CD4-positive, alpha-beta T cell treated with Interferon alpha-2 for 1 hour (primary cell): Measurements from ENCODE around the gene ADSS1.

ENCODE experiments used
- DNase-seq, 2 donors: peaks; one replicate each; pipeline ENCODE4 v3.0.0-alpha.2; 2020 to 2022

The ADSS1 gene

DNA sequence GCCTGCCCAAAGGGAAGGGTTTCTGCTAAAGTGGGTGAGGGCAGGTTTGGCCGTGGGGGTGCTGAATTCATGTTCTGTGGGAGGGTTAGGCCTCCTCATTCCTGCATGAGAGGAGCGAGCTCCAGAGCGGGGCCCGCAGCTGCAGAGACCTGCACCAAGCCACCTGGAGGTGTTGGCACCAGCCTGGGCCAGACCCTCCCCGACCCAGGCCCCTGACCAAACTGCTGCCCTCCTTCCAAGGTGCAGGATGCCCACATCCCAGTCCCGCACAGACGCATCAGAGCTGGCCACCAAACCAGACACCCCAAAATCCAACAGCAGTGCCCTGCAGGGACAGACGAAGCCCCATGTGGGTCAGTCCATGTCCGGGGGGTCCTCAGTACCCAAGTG, 10.6 kb downstream of the ADSS1 start:
- no peak for DNase-seq

DNA sequence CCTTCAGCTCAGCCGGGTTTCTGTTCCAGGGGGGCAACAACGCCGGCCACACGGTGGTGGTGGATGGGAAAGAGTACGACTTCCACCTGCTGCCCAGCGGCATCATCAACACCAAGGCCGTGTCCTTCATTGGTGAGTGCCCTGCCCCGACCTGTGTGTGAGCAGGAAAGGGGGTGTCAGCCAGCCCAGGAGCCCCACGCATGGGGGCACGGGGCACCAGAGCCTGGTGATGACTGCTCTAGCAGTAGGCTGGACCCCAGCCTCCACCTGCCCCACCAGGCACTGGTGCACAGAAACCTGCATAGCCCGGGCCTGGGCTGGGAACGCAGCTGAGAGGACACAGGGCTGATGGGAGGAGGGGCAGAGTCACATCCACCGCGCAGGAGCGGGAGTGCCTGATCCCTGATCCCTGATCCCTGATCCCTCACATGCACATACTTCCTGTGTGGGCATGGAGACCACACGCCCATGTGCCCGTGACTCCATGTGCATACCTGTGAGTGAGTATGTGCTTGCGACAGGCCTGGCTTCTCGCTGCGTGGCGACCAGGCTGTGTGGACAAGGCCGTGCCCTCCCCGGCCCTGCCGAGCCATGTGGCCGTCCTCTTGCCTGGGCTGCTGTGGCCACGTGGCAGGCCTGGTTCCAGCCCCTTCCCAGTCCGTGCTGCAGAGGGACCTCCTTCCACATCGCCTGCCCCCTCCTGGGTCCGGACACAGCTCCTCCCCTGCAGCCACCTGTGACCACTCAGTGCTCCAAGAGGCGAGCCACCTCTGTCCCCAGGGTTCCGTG, 11.2 kb downstream of the ADSS1 start:
- no peak for DNase-seq

DNA sequence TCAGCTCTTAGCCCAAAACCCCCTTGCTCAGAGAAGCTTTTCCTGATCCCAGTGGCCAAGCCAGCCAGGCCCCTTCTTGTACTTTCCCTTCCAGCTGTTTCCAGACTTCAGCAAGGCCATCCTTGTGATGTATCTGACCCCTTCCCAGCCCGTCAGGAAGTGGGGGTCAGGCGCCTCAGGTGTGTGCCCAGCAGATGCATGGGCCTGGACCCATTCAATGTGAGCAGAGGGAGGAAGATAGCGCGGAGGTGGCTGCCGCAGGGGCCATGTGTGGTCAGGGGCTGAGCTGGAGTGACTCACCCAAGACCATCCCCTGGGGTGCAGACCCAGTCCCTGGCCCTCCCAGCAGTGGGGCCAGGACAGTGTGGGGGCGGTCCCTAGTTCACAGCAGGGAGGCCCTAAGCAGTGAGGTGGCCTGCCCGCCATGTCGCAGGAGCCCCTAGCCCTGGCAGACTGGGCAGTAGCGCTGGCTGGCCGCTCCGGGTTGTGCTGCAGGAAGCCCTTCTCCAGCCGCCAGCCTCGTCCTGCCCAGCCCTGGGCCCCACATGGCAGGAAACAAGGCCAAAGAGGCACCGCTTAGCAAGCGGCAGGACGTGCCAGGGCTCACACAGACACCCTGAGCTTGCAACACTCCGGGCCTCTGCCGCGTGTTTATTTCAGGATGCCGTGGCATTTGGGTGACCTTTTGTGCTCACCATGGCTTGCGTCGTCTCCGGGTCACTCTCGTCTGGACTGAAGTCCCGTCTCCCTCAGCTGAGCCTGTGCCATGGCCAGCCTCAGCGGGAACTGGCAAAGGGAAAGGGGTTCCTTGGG, 12.0 kb downstream of the ADSS1 start:
- DNase-seq = peak in 1 of 2 donors; percentile 20

DNA sequence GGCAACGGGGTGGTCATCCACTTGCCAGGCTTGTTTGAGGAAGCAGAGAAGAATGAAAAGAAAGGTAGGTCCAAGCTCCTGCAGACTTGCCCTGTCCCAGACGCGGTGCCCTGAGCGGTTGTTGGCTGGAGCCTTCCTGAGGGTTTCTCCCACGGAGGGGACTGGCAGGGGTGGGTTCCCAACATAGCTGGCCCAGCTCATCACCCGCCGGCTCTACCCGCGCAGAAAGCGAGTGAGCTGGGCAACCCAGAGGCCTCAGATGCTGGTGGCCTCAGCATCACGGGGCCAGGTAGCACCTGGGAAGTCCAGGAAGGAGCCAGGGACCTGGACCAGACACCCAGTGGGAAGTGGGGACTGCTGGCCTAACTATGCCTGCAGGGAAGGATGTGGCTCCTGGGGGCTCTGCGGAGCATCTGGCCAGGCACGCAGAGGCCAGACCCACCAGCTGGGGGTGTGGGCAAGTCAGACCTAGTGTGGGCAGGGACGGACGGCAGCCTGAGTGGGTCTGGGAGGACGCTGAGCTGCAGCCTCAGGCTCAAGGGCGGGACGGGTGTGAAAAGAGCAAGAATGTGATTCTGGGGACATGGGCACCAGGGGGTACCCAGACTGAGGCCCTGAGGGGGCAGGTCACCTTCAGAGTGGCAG, 14.5 kb downstream of the ADSS1 start:
- DNase-seq = no peak

DNA sequence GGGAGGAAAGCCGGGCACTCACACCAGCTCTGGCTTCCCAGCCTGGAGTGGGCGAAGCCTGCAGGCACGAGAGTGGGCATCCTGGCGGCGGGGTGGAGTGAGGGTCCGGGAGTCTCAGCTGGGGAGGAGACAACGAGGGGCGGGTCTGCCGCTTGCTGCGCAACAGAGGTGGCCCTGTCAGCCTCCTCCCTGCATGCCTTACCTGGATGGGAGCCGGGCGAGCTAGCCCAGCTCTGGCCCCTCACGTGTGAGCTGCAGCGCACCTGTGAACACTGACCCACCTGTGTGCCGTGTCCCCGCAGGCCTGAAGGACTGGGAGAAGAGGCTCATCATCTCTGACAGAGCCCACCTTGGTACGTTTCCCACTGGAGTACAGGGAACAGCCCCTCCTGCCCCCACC, 15.0 kb downstream of the ADSS1 start:
- DNase-seq = no peak

DNA sequence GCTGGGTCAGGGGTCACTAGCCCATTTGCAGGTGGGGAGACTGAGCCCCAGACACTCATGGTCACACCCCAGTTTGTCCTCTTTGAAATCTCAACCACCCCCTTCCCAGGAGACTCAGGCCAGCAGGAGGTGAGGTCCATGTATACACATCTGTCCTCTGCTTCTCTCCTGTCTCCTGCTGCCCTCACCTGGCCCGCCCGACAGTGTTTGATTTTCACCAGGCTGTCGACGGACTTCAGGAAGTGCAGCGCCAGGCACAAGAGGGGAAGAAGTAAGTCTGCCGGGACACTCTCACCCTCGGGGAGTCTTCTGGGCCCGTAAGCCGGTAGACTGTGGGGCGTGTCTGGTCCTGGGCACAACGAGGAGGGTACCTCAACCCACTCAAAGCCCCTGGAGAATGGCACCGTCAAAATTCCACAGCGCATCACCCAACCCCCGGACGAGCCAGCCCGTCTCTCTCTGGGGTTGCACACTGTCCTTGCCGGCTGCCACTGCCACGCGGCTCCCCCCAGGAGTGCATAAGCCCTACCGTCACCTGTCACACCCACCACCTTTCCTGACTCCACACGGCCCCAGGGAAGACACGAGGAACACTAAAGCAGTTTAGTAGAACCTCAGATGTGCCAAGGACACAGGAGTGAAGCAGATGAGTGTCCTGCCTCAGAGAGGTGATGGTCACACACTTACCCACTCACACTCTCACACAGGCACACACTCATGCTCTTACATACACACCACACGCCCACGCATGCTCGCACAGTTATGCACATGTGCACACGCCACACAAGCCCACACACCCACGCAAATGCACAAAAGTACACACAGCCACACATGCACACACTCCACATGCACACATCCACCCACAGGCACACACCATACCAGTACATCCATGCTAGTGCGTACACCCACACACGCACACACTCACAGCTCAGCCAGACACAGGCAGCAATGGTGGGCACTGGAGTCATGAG, 15.8 kb downstream of the ADSS1 start:
- DNase-seq = no peak

DNA sequence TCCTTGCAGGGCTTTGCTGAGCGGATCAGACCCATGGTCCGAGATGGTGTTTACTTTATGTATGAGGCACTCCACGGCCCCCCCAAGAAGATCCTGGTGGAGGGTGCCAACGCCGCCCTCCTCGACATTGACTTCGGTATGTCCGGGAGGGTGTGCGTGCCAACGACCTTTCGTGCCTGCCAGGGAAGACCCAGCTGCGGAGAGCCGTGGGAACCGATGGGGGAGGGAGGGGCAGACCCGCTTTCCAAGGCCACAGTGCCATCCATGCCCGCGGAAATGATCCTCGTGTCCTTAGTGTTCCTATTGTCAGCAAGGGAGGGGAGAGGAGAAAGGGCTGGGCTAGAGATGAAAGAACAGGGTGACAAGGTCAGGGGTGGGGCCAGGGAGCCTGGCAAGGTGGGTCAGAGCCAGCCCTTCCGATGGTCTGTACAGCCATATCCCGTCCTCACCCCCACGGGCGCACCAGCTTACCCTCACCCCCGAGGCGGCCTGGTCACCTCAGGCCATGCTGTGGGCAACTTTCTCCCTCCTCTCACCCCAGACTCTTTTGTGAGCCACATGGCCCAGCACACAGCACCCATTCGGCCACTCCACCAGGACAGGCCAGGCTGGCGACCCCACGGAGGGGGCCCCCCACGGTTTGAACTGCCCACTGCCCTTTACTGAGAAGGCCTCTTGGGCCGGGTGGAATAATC, 17.2 kb downstream of the ADSS1 start:
- DNase-seq = no peak

DNA sequence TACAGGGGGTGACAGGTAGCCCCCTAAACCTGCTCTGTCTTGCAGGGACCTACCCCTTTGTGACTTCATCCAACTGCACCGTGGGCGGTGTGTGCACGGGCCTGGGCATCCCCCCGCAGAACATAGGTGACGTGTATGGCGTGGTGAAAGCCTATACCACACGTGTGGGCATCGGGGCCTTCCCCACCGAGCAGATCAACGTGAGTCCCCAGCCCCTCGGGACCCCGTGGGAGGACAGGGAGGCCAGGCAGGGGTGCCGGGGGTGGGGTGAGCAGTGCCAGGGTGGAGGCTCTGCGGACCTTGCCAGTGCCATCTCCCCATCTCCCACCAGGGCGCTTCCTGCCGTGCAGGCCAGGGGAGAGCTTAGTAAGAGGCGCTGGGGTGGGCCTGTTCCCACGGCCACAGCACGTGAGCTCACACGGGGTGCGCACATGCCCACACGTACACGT, 17.8 kb downstream of the ADSS1 start:
- no peak for DNase-seq

DNA sequence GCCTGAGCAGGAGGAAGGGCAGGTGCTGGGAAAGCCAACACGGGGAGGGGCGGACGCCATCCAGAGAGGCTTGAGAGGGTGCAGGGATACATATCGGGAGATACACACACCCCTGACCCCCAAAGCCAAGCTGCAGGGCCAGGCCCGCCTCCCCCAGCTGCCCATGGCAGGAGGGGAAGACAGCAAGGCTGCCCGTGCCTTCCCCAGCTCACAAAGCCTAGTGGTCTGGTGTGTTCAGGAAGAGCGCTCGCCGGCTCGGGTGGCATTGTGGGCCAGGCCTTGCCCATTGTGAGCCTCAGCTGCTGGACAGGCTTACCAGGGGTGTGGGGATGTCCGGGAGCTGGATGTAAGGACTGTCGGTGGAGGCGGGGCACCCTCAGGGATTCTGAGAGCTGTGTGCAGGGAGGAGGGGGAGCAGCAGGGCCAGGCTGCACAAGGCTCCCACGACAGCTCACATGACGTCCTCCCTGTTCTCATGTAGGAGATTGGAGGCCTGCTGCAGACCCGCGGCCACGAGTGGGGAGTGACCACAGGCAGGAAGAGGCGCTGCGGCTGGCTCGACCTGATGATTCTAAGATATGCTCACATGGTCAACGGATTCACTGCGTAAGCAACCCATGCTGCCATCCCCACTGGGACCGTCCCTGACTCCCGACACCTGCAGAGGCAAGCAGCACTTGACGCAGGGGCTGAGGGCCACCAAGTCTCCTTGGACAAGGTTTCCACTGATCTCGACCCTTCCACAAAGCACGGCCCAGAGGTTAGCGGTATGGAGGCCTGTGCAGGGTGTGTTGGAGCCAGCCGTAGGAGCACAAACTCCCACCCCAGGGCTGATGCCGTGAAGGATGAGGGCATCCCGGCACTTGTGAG, 18.8 kb downstream of the ADSS1 start:
- DNase-seq = no peak

DNA sequence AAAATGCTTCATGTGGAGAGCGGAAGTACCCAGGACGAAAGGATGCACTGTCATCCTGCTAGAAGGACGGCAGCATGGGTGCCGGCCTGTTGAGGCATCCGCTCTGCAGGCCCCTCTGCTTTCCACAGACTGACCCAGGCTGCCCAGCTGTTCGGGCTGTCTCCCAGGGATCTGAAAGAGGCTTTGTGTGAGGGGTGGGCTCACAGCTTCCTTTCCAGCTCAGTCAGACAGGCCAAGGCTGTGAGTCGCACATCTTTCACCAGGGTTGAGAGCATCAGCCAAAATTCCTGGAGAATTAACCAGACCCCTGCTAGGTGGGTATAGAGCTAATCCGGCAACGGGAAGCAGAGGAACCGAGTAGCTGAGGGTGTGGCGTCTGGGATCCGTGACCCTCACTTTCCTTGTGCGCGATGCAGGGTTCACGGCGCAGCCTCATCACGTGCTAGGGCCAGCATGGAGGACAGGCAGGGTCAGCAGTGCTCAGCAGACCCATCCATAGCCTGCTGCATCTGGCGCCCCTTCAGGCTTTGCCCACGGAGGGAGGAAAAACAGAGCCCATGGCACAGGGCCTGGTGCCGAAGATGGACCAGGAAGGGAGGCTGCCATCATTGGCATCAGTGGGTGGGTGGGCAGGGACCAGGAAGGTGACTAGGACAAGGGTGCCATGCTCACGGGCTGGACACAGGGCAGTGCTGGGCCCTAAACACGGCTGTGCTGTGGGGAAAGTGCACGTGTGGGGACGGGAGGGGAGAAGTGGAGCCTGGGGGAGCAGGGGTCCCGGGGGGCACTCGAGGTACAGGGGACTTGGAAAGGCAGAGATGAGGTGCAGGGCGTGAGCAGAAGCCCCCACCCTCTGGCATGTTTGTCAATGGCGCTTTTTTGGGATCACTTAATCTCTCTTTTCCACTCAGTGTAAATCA, 19.7 kb downstream of the ADSS1 start:
- DNase-seq = no peak

DNA sequence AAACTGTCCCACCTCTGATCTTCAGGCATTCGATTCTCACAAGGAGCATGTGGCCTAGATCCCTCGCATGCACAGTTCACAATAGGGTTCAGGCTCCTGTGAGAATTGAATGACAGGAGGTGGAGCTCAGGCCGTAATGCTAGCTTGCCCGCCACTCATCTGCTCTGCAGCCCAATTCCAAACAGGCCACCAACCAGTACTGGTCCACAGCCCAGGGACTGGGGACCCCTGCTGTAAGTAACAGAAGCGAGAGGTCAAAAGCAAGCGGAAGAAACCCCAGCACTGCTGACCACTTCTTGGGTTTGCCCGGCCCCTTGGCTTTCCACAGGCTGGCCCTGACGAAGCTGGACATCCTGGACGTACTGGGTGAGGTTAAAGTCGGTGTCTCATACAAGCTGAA, 20.5 kb downstream of the ADSS1 start:
- DNase-seq = no peak

DNA sequence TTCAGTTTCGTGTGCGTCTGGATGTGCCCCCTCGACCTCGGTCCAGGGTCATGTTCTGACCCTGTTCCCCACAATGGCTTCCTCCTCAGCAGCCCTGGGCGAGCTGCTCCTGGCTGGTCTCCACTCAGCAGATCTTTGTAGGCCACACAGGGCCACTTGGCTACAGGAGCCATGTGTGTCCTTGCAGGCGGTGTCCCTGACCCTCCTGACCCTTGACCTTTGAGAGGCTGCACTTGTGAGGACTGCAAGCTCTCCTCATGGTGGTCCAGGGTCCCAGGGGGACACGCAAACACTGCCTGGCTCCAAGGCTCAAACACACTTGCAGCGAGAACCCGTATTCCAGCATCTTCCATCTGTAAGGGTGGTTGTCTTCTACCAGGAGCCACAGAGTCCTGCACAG, 21.4 kb downstream of the ADSS1 start:
- no peak for DNase-seq

DNA sequence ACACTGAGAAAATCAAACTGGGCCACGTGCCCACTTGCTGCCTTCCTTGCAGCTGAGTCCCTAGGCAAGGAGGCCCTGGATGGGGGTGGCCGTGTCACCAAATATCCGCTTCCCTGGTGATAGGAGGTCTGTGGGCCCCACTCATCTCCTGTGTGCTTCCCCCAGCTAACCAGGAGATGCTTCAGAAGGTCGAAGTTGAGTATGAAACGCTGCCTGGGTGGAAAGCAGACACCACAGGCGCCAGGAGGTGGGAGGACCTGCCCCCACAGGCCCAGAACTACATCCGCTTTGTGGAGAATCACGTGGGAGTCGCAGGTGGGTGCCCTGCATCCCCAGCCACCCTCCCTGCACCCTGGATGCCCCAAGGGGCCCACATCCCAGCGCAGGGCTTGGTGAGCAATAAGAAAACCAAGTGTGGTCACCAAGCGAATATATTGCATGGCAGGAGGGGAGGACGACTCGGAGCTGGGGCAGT, 22.1 kb downstream of the ADSS1 start:
- DNase-seq = no peak

DNA sequence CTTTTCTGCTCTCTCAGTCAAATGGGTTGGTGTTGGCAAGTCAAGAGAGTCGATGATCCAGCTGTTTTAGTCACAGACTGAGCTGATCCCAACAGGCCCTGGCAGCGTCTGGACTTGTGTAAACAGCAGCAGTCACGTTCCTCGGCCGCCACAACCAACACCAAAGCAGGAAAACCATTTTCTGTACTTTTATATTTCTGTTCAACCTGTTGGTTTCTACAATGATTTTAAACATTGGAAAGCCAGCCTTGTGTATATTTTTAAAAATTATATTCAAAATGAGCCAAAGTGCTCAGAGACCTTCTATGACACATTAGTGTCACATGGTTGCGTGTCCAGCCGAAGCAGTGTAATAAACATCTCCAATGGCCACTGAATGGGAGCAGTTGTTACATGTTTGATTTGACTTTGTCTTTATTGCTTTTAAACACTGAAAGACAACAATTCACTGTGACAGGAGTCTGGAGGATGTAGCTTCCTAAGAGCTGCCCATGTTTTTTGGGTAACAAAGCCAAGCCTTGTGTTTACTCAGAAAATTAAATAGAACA, 23.0 kb downstream of the ADSS1 start:
- no peak for DNase-seq

DNA sequence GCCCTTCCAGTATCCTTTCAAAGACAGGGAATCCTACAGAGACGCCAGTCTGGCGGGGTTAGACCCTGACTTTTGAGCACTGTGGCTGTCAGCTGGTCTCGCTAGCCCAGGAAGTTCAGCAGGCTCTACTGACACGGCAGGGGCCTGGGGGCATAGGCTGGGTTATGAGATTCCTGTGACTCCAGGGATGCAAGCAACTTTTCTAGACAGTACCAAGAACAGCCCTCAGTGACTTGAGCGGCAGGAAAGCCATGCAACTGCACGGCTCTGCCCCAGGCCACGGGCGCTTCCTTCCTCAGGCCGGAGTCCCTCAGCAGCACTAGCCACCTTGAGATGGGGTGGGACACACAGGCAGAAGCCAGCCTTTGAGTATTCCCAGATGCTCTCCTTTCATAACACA, 23.8 kb downstream of the ADSS1 start:
- DNase-seq = no peak

DNA sequence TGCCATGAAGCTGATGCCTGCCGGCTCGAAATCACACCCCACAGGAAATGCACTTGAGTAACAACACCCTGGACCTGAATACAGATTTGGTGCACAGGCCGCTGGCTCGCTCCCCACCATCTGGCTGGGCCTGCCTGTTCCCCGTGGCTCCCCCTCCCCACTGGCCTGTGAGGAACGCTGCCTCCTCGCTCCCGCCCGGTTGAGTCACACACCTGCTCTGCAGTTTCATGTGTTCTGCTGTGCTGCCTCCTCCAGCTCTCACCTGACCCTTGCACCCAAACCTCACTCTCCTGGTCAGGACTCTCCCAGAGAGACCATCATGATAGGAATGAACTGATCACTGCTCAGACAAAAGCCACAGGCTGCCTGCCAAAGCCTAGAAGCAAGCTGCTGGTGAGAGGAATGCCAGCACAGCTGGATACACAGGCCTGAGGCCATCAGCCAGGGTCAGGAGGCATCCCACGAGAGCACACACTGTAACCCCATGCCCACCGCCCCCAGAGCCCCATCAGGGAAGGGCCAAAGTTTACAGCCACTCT, 25.2 kb downstream of the ADSS1 start:
- DNase-seq = no peak

DNA sequence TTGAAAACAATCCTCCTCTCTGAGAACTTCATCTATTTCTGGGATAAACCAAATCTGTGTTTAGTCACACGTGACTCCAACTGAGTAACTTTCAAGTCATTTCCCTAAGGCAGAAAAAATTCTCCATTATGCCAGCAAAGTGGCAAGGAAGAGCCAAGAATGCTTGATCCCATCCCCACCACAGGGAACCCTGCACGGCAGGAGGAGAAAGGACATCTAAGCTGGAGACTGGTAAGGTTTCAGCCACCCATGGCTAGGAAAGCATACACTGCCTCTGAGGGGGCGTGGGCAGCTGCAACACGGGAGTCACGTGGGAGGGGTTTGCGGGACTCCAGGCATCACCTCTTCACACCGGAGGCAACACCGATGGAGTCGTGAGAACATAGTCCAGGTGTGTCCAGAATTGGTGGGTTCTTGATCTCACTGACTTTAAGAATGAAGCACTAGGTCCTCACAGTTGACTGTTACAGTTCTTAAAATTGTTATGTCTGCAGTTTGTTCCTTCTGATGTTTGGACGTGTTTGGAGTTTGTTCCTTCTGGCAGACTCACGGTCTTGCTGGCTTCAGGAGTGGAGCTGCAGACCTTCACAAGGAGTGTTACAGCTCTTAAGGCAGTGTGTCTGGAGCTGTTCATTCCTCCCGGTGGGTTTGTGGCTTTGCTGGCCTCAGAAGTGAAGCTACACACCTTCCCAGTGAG, 26.2 kb downstream of the ADSS1 start:
- no peak for DNase-seq

DNA sequence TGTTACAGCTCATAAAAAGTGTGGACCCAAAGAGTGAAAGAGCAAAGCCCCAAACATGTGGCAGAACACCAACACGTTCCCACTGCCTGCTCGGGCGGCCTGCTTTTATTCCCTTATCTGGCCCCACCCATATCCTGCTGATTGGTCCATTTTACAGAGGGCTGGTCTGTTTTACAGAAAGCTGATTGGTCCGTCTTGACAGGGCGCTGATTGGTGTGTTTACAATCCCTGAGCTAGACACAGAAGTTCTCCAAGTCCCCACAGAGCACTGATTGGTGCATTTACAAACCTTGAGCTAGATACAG, 26.7 kb downstream of the ADSS1 start:
- DNase-seq = peak in 1 of 2 donors; percentile 15
